ENCODE data around the gene TEX13B.

TEX13B gene

DNA sequence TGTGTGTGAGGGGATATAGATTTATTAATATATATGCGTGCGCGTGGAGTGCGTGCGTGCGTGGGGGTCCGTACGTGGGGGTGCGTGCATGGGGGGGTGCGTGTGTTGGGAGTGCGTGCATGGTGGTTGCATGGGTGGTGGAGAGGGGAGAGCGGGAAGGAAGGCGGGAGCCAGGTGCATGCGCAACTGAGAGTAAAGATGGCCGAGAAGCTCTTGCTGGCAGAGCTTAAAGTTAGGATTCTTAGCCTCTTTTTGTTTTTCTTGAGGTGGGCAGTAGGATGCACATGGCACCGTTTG, 45.8 kb downstream of the TEX13B start:
- DNase-seq (ENCODE audit: low read depth in 2 of 3, low spot score in 2 of 3), result no peak

DNA sequence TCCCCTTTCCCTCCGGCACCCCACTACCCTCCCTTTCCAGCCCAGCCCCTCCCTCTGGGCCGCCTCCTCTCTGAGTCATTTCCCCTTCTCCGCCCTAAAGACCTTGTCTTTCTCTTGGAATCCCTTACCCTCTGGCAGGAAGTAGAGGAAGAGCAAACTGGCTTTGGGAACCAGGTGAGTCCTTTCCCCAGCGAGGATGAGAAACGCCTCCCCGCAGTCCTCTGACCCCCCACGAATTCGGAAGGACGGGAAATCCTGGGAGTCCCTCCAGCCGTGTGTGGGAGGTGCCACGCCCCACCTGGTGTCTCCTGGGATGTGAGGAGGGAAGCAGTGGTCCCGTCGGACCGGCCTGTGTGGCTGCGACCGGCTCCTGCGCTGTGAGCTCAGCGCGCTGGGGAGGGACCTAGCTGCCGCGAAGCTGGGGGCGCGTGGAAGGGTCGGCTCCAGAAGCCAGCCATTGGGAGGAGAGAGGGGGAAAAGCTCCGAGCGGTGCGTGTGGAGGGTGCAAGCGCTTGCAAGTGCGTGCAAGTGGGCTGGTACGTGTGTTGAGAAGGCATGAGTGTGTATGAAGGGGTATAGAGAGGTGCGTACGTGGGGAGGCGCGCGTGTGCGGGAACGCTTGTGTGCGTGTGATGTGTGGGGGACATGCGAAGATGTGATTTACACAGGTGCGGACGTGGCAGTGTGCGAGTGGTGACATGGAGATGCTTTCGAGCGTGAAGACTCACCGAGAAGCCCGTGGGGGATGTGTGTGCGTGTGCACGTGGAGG, 46.3 kb downstream of the TEX13B start:
- no peak for DNase-seq (ENCODE audit: low read depth in 2 of 3, low spot score in 2 of 3)

DNA sequence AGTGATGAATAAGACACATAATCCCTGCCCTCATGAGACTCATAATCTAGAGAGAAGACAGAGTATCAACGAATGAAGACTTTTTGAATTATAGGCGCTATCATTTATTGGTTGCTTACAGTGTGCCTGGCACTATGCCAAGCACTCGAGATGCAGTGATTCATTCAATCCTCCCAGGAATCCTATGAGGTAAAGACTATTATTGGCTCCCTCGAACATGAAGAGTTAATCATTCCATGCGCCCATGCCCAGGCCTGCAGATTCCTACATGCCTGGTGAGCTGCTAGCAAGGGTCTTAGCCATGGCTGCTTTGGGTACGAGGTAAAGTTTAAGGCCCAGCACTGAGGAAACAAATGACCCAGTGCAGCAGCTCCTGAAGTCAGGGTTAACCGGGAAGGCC, 47.0 kb downstream of the TEX13B start:
- no peak for DNase-seq (ENCODE audit: low read depth in 2 of 3, low spot score in 2 of 3)

DNA sequence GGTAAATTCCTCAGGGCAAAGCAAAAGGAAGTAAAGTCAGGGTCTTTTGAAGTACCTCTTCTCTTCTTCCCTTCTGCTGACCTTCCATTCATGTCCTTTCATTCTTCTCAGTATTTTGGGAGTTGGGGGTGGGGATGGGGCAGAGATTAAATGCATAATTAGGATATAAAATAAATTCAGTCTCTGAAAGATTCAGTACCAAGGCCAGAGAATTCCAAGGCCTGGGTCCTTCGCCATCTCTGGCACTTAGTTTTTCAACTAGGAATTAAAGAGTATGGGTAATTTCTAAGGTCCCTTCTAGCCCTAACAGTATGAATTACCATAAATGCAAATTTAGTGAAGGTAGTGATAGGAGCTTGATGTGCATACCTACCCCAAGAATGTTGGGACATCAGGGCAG, 47.9 kb downstream of the TEX13B start:
- no peak for DNase-seq (ENCODE audit: low read depth in 2 of 3, low spot score in 2 of 3)

Measured in activated CD8-positive, alpha-beta memory T cell treated with anti-CD3 and anti-CD28 coated beads for 48 hours (primary cell).